Measurements from ENCODE around the gene MPV17L2.
"Not testable (repeated sequence)": the region's sequence is repeated elsewhere in the genome, so short reads cannot be mapped to it uniquely, and the experiment has no call there.

Gene MPV17L2

DNA sequence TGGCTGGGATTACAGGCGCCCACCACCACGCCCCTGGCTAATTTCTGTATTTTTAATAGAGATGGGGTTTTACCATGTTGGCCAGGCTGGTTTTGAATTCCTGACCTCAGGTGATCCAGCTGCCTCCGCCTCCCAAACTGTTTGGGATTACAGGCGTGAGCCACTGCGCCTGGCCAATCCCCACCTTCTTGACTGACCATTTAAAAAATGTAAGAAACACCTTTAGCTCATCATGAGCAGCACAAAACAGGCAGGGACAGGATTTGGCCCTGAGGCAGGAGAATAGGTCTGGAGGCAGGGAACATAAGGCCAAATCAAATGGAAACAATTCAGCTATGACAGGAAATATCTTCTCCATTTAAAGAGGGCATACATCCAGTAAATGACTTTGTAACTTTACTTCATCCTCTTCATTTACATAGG, 1.4 kb upstream of the MPV17L2 start:
- DNase-seq (ENCODE audit: low read depth in 2 of 2), result no peak

DNA sequence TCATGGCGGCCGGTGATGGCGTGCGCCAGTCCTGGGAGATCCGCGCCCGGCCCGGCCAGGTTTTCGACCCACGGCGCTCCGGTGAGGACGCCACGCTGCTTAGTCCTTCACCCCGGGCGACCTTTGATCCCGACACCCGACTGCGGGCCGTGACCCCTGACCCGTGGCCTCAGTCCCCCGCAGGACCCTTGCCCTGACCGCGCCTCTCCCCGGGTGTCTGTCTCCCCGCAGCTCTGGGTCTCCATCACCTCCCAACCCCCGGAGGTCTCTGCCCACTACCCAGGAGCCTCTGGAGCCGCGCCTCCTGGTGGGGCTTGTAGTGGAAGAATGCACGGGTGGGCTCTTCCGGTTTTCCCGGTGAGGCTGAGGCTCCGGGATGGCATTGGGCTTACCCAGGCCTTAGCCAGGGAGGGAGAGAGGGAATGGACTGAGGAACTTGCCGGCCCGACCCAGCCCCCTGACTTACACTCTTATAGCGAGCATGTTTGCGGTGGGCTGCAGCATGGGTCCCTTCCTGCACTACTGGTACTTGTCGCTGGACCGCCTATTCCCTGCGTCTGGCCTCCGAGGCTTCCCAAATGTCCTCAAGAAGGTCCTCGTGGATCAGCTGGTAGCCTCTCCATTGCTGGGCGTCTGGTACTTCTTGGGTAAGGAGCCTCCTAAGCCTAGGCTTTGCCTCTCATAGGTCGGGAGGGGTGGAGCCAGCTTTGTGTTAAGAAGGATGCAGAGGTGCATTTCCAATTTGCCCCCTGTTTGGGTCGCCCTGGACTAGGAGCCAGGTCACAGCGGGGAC, 566 bp downstream of the MPV17L2 start:
- no peak for DNase-seq (ENCODE audit: low read depth in 2 of 2)

DNA sequence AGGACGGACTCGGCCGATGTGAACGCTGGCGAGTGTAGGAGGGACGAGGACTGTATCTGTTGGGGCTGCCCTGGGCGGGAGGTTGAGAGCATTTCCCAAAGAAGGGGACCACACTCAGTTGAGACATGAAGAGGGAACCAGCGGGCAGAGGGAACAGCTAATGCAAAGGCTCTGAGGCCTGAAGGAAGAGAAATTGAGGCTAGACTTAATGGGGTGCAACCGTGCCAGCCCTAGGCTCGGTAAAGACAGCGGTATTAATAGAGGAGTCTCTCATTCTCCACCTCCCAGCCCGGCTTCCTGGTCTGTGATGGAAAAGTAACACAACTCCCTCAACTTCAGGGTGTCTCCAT, 1.1 kb downstream of the MPV17L2 start:
- DNase-seq (ENCODE audit: low read depth in 2 of 2), result no peak

DNA sequence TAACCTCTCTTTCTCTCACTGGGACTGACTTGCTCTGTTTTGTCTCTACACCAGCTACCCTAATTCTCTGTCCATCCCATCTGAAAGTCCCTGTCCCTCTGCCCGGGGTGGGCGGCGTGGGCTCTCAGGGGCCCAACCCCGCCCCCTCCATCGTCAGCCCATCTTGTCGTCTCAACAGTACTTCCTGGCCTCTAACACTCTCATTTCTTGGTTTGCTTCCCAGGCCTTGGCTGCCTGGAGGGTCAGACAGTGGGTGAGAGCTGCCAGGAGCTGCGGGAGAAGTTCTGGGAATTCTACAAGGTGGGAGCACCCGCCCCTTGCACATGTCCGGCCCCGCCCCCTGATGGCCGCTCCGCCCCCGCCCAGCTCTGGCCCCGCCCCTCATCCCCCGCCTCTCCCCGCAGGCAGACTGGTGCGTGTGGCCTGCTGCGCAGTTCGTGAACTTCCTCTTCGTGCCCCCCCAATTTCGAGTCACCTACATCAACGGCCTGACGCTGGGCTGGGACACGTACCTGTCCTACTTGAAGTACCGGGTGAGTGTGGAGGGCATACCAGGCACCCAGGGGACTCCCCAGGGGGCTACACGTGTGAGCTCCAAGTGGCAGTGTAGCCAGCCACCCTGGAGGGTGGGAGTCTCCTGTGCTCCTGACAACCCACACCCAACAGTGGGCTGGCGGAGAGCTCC, 1.7 kb downstream of the MPV17L2 start:
- DNase-seq (ENCODE audit: low read depth in 2 of 2), result no peak

DNA sequence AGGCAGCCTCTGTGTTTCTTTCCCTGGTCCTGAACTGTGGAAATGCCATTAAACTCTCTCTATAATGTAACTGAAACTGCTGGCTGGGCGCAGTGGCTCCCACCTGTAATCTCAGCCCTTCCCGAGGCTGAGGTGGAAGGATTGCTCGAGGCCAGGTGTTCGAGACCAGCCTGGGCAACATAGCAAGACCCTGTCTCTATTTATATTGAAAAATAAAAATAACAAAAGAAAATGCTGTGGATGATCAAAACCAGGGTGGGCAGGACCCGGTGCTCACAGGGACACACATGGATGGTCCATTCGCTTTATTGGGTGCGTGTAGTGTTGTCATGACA, 3.5 kb downstream of the MPV17L2 start:
- no peak for DNase-seq (ENCODE audit: low read depth in 2 of 2)

DNA sequence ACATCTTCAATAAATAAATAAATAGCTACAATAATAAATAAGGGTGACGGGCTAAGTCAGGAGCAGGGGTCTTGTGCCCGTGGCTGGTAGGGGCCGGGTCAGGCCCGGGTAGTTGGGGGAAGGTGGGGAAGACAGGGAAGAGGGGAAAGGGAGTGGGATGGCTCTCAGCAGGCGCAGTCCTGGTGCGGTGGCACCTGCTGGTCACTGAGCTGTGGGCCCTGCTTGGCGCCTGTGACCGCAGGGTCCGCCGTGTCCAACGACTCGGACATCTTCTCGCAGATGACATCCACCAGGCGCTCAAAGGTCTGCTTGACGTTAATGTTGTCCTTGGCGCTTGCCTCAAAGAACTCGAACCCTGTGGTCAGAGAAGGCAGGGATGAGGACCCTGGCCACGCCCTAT, 4.3 kb downstream of the MPV17L2 start:
- no peak for DNase-seq (ENCODE audit: low read depth in 2 of 2)

DNA sequence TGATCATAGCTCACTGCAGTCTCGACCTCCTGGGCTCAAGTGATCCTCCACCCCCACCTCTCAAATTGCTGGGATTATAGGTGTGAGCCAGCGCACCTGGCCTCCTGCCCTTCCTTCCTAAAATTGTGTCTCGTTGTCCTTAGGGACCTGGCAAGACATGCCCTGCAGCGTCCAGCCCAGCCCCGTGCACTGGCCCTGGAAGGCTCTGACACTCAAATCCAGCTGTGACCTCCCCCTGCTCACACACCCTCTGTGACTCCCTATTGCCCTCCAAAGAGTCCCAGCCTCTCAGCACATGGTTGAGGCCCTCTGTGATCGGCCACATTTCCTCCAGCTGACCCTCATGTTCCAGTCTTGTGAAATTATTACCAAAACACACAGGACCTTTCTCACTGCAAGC, 4.9 kb downstream of the MPV17L2 start:
- no peak for DNase-seq (ENCODE audit: low read depth in 2 of 2)

DNA sequence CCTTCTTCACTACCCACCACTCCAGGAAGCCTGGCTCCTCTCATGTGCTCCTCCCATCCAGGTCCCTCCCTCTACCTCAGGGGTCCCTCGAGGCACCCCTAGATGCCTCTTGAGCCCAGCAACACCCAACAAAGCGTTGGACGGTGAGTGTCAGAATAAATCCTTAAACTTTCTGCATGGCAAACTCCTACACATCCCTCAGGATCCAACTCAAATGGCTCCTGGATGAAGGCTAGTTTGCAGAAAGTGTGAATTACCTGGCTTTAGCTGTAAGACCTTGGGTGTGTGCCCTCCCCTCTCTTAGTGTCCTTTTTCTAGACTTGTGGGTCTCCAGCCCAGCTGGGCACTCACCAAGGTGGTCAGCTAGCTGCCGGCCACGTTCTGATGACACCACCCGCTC, 5.4 kb downstream of the MPV17L2 start:
- DNase-seq (ENCODE audit: low read depth in 2 of 2), result no peak

DNA sequence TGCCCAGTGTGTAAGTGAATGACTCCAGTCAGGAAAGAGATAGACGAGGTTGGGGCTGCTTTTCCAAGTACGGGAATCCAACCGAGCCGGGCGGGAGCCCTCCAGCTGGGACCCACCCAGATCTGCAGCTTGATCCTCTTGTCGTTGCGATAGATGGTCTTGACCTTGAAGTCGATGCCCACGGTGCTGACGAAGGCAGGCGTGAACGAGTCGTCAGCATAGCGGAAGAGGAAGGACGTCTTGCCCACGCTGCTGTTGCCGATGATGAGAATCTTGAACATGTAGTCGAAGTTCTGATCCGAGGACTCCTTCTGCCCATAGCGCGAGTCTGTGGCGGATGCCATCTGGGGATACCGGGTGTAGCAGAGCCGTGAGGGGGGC, 9.4 kb downstream of the MPV17L2 start:
- no peak for DNase-seq (ENCODE audit: low read depth in 2 of 2)

DNA sequence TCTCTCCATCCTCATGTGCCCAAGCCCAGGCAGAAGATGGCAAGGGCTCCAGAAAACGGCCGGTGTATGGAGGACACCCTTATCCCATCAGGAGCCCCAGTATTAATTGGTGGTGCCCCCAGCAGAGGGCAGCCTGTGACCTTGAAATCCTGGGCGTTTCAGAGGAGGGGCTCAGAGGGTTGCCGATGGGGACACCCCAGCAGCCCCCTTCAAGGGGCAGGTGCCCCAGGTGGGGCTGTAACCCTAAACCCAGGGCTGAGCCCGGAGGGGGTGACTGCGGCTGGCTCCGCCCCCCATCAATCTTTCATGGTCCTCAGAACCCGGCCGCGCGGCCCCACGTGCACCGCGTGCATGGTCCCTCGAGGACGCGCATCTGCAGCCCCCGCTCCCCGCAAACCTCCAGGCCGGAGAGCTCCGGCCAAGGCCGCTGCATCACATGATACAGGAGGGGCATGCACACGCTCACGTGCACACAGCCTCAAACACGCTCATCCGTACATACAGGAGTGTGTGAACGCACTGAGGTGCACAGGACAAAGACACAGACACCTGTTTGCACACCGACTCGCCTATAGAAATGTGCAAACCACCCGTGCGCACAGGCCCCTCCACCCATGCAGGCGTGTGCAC, 9.9 kb downstream of the MPV17L2 start:
- no peak for DNase-seq (ENCODE audit: low read depth in 2 of 2)

DNA sequence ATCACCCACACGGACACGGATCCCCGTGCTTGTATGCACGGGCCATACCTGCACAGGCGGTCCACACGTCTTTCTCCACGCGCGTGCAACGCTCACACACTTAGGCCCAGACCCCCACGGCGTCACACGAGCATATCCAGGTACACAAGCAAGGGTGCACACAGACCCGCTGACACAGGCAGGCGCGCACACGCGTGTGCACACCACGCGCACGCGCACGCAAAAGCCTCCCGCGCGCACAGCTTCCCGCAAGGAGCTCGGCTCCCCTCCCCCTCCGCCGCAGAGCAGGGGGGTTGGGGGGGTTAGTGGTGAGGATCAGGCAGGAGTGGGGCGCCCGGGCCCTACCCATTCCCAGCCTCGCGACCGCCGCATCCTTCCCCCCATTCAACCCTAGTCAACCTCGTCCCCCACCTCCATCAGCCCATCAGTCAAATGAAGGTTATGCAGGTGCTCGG, 10.4 kb downstream of the MPV17L2 start:
- DNase-seq (ENCODE audit: low read depth in 2 of 2), result no peak

DNA sequence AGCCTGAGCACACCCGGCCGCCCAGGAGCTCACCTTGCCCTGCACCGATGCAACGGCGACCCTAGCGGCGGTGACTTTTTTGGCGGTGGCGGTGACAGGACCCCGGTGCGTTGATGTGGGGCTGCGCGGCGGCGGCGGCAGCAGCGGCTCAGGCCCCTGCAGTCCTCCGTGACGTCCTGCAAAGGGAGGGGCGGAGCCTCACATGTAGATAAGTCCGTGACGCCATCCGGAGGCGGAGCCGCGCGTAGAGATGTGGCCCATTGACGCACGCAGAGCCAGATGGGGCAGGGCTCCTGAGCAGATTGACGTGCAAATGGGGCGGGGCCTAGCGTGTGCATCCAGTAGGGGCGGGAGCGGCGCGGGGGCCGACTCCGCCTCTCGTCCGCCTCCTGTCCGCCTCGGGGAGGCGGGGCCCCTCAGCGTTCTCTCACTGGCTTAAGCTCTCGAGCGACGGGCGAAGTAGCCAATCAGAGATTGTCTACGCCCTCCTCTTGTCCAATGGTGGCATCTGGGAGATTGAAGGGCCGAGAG, 10.9 kb downstream of the MPV17L2 start, which contains the start of gene RAB3A:
Gene RAB3A, minus strand, starts transcription at position 180 of the 531 bp plus-strand sequence. CDS start 1,302 bp downstream, outside the sequence.
- peak; percentile 98 to 100 for DNase-seq (ENCODE audit: low read depth in 2 of 2)

DNA sequence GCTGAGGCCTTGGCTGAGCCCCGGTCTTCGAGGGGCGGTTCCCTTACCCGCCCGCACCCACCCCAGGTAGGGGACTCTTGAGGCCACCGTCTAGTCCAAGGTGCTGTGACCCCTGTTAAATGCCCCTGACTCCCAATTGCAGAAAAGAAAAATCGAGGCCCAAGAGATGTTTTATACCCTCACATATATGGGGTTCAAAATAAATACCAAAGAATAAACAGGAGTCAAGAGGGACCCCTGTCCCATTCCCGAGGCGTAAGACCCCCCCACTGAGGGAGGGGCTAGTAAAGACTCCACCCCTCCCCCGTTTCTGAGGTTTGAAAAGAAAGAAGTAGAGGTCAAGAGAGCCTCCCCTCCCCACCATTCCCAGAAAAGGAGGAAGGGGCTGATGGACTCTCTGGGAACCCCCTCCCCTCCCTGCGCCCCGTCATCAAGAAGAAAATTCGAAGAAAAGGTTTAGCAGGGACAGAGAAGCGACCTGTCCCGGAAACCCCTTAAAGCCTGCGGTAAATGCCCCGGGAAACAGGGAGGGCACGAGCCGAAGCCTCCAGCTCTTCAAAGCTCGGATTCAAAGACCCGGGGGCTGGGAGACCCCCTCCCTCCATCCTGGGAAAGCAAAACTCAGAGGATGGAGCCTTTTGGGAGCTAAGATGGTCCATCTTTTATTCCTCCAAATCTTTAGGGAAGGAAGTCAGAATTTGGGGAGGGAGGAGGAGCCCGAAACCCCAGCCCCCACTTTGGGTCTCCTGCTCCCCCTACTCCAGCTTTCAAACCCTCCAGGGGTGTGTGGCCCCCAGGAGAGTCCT, 11.6 kb downstream of the MPV17L2 start:
- DNase-seq (ENCODE audit: low read depth in 2 of 2), result no peak

DNA sequence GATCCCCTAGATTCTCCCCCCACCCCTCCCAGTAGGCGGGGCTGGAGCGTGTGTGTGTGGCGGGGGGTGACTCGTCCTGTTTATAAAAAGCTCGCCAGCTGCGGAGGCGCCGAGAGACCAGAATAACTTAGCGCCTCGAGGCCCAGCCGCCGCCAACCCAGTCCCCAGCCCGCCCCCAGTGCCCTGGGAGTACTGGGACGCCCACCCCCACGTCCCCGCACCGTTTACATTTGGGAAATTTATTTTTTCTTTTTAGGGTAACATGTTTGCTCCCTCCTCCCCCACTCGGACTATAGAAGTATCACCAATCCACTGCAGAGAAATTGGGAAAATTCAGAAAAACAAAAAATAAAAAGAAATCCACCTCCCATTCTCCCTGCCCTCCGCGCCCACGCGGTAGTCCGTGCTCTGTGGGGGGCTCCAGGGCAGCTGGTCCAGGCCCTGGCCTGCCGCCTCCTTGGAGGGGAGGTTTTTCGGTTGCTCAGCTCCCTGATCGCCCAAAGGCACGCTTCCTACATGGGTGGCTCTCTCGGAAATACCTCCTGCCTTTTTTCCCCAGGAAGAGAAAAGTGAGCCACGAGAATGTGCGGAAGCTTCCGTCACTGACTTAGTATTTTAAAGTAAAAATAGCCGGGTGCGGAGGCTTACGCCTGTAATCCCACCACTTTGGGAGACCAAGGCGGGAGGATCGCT, 12.3 kb downstream of the MPV17L2 start:
- DNase-seq (ENCODE audit: low read depth in 2 of 2), result peak in 1 of 2 donors; percentile 24

DNA sequence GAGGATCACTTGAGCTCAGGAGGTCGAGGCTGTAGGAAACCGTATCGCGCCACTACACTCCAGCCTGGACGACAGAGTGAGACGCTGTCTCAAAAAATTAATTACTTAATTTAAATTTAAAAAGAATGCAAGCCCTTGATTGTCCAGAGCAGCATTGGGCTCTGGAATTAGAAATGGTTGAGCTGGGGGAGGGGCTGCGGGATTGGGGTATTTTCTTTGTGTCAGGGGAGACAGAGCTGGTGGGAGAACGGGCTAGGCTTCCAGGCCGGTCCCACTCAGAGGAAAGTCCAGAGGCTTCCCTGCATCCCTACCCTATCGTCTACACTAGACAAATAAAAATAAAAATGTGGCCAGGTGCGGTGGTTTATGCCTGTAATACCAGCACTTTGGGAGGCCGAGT, 13.0 kb downstream of the MPV17L2 start:
- DNase-seq (ENCODE audit: low read depth in 2 of 2), result no peak

DNA sequence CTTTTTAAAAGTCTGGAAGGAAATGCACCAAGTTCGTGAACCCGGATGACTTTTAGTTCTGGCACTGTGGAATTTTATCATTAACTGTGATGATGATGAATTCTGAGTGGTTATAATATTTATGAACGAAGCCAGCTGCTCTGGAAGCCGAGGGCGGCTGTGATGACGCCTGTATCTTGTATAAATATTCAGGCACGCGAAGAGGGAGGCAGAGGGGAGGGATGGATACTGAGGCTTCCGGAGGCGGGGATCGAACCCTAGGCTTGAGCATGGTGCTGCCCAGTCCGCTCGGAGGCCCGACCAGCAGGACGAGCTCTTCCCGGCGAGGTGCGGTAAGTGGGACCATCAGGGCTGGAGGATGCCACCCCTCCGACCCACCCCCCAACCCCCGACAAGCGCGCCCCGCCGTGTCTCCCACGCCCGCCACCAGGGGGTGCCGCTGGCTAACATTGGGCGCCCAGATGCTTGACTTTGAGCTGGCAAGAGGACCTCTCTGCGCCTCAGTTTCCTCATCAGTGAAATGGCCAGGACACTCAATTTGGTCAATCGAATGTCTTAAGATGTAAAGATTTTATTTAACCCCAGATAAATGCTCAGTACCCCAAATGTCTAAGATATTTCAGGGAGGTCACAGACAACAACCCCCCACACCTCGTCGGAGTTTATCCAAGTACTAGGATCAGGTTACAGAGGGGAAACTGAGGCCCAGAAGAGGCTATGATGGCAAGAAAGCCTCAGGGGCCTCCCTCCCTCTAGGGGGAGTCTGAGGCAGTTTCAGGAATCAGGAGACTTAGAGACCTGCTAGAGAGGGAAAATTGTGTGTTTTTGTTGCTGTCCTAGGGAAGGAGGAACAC, 15.3 kb downstream of the MPV17L2 start:
- no peak for DNase-seq (ENCODE audit: low read depth in 2 of 2)

DNA sequence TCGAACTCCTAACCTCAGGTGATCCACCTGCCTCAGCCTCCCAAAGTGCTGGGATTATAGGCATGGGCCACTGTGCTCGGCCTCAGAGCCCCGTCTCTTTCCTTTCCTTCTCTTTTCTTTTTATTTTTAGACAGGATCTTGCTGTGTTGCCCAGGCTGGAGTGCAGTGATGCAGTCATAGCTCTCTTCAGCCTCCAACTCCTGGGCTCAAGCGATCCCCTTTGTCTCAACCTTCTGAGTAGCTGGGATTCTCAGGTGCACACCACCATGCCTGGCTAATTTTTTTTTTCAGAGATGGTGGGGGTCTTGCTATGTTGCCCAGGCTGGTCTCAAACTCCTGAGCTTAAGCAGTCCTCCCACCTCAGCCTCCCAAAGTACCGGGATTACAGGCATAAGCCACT, 16.9 kb downstream of the MPV17L2 start:
- not testable (repeated sequence) for DNase-seq (ENCODE audit: low read depth in 2 of 2)

DNA sequence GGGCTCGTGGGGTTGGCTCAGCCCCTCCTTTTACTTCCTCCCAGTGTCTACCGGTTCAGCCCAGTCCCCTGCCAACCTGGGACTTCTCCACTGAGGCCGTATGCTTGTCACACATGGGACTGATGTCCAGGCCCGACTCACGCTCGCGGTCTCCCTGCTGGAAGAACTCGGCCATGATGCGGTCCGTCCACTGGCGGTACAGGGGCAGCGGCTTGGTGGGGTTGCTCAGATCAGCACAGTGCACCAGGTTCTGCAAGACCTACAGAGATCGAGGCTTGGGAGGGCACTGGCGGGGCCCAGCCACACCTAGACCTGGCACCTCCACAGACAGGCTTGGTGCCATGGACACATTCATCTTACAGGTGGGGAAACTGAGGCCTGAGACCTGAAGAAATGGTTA, 18.7 kb downstream of the MPV17L2 start:
- DNase-seq (ENCODE audit: low read depth in 2 of 2), result no peak

DNA sequence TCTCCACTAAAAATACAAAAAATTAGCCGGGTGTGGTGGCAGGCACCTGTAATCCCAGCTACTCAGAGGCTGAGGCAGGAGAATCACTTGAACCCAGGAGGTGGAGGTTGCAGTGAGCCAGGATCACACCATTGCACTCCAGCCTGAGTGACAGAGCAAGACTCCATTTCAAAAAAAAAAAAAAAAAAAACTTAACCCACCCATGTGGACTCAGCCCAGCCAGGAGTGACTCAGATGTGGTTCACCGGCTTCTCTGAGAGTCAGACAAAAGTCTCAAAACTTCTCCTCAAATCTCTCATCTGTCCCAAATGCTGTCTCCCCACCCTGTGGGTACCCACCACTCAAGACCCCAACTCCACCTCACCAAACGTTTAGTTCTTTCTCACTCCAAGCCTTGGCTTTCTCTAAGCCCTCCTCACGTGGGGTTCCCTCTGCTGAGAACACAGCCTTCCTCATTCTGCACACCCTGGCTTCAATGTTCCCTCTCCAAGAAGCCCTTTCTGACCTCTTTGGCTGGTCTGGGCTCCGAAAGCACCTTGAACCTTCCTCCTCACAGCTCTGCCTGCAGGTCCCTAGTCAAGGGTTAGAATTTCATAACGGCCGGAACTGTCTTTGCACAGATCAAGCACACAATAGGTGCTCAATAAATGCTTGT, 21.9 kb downstream of the MPV17L2 start:
- no peak for DNase-seq (ENCODE audit: low read depth in 2 of 2)

DNA sequence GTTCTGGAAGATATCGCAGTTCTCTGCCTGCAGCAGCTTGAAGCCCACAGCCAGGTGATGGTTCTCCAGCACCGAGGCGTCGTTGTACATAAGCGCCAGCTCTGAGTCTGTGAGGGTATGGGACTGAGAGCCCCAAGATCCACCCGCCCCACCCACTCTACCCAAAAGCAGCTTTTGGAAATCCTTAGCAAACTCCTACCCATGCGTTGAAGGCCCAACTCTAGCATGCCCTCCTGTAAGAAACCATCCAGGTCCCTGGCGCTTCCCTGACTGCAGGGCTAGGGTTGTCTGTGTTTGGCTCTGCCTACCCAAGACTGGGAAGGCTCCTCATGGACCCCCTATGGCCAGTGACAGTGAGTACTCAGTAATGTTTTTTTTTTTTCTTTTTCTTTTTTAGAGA, 23.8 kb downstream of the MPV17L2 start:
- no peak for DNase-seq (ENCODE audit: low read depth in 2 of 2)
